Epidermal melanocyte (primary cell): Measurements from ENCODE around the gene NCR3LG1.

ENCODE experiments used
- DNase-seq: peaks from one replicate; pipeline ENCODE4 v3.0.0; 2011; ENCODE audit warnings: low spot score; ENCODE audit not compliant: insufficient read length

Gene NCR3LG1

GRCh38 chr11:17393472-17393871, 41.9 kb downstream of the NCR3LG1 start:
- no peak for DNase-seq

DNA sequence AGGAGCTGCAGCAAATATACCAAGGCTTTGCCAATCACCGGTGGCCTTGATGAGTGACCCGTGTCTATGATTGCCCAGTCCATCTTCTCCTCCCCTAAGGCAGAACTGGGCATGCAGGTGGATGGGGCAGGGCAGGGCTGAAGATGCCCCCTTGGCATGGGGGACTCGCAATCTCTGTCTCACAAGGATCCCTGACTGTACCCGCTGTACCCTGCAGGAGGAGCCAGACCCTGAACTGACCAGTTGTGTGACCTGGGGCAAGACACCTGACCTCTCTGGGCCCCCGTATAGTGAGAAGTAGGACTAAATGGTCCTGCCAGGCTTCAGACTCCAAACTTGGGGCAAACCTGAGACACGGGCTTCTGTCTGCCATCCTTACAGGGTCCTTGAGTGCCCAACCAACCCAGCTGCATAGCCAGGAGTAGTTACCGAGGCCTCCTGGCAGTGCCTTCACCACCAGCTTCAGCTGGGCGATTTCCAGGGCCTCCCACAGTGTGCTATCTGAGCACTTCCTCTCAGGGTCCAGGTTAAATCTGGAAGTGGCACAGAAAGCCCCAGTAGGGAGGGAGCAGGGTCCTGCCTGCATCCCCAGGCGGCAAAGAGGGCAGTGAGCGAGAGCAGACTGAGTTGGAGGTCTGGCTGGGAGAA, 43.3 kb downstream of the NCR3LG1 start:
- DNase-seq, result no peak

DNA sequence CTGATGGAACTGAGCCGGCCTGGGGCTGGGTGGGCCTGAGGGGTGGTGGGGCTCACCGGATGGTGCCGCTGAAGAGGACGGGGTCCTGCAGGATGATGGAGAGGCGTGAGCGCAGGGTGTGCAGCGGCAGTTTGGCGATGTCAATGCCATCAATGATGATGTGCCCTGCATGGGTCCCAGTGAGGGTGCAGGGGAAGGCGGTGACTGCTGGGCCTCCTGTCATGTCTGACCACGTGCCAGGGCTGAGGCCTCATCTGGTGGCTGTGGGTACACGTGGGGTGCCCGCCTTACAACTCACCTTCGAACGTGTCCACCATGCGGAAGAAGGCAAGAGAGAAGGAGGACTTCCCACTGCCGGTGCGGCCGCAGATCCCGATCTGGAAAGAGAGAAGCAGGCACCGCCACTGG, 44.0 kb downstream of the NCR3LG1 start:
- no peak for DNase-seq

DNA sequence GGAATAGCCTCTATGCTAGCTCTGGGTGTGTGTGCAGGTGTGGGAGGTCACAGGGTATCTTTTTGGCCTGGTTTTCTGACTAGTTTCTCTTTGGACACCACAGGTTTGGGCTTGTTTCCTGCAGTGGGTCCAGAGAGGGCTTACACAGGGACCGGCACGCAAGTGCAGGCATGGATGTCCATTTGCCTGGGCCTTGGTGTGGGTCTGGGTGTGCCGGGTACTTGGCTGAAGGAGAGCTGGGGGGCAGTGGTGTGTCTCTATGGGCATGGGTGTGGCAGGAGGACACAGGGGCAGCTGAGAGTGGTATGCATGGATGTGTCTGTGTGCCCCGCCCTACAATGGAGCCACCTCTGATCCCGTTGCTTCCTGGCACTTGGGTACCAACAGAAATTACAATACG, 44.4 kb downstream of the NCR3LG1 start:
- no peak for DNase-seq

- no peak for DNase-seq
Measured at GRCh38 chr11:17396598-17397310, 45.2 kb downstream of the NCR3LG1 start.

DNA sequence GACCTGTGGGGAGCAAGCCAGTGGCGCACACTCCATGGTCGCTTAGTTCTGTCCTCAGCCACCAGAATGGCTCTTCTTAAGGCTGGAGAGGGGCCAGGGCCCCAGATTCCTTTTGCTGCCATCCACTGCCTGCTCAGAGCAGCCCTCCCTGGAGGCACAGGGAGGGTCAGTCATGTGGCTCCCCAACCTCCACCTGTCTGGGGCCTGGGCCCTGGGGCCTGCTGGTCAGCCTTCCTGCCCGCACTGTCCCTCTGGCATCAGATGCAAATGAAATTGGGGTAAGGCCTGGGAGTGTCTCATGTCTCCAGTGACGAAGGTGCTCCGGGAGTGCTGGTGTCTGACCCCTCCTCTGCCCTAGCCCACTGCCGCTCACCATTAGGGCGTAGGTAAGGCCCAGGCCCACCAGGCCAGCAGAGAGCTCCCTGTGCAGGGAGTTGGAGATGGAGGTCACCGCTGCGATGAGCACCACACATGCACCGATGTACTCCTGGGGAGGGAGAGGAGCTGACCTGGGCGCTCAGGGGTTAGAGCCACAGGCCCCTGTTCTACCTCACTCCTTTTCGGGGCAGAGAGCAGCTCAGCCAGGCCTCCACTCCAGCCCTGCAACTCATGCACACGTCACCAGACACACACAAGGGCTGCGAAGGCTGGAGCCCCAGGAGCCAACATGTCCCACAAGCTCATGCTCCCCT, 45.9 kb downstream of the NCR3LG1 start:
- no peak for DNase-seq

DNA sequence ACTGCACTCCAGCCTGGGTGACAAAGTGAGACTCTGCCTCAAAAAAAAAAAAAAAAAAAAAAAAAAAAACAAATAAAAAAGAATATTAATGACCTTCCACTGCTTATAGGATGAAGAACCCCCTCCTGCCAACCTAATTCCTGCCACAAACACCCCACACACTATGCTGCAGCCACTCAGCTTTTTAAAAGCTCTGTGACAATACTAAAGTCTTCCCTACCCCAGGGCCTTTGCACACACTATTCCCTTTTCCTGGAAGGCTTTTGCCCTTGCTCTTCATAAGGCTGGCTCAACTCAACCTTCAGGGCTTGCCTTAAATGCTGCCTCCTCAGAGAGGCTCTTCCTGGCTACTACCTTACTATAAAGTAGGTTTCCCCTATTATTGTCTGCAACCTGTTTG, 47.6 kb downstream of the NCR3LG1 start:
- no peak for DNase-seq

- DNase-seq, result no peak
Measured at GRCh38 chr11:17400048-17400775, 48.6 kb downstream of the NCR3LG1 start.

- DNase-seq, result no peak
Measured at GRCh38 chr11:17401316-17401715, 49.7 kb downstream of the NCR3LG1 start.

GRCh38 chr11:17401841-17402240, 50.2 kb downstream of the NCR3LG1 start:
- DNase-seq, result no peak

DNA sequence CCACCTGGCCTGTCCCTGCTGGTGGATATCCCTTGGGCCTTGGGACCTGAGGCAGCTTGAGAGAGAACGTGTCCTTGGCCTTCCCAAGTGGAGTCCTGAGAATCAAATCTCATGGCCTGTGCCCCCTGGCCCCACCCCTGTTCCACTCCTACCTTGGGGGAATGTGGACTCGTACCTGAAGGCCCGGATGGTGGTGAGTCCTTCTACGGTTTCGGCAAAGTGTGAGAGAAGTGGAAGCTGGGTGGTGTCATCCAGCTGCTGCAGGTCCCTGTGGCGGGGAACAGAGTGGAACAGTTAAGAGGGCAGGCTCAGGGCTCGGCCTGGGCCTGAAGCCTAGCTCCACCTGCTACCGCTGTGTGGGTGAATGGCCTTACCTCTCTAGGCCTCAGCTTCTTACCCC, 50.9 kb downstream of the NCR3LG1 start:
- no peak for DNase-seq

DNA sequence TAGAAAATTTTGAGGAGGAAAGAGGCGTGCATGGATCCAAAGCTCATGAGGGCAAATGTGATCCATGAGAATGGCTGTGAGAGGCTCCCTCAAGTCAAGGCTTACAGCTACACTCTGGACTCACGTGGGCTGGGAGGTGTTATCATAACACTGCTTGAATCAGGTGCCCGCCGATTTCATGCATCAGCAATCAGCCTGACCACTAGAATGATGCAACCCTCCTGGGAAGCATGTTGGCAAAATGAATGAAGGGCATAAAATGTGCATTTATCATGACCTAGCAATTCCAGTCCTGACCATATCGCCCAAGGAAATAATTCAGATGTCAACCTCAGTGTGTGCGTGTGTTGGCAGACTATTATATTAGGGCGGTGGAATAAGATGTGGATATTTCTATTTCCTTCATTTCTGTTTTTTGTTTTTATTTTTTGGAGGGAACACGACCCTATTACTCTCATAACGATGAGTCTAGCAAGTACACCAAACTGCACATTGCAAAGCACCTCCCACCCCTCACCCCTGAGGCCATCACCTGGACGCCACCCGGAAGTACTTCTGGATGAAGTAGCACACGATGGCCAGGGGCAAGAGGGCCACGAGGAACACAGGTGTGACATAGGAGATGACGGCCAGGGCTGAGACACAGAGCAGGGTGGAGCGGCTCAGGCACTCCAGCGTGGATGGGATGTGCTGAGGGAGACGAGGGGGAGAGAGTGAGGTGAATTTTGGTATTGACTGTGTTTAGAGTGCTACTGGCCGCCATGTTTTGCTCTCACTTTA, 52.6 kb downstream of the NCR3LG1 start:
- no peak for DNase-seq

DNA sequence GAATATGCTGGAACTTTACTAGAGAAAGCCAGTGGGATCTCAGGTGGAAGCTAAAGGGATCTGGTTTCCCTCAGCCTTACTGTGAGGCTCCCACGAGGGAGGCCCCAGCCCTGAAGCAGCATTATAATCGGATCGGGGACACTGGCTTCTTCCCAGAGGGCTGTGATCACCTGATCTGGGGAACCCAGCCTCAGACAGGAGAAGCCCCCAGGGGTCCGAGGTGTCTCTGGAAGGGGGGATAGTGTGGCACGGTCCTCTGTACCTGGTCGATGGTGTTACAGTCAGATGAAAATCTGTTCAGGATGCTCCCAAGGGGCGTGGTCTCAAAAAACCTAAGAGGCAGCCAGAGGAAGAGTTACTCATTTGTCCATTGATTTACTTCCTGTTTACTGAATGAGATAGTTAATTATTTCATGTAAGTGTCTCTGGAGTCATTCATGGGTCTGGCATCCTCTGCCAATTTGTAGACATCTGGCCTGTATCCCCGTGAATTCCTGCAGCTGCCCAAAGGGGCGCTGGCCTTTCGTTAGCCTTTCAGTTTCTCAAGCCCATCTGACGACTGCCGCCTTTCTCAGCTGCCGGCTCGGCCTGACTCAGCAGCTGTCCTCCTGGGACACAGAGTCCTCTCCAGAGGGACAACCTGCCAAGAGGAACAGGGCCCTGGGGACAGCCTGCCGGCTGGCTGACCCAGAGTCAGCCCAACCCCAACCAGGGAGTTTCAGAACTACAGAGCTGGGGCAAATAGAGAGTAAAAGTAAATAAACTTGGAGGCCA, 53.8 kb downstream of the NCR3LG1 start:
- no peak for DNase-seq

DNA sequence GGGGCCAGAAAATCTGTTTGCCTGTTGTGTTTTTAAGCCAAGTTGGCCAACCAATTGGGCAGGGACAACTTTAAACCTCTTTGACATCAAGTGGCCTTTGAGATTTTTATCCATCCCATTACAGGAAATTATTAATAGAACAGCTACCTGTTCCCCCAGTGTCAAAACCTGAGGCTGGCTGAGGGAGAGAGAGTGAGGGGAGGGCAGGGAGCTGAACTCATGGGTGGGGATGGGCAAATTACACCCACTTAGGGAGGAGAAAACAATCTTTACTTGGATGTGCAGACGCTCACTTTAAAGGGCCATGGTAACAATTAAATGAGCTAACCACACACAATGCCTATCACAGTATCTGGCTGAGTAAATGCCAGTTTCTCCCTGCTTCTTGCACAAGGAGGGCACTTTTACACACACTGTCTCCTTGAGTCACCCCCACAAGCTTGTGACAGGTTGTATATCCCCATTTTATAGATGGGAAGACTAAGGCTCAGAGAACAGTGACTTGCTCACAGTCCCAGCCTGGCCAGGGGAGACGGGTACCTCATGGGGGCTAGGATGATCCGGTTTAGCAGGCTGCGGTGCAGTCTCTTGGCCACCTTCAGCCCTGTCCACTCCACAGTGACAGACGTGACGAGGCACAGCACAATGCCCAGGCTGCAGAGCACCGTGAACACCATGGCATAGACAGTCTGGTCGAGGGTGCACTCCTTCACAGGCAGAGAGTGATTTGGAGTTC, 54.6 kb downstream of the NCR3LG1 start:
- DNase-seq, result no peak

- DNase-seq, result no peak
Measured at GRCh38 chr11:17406818-17407149, 55.2 kb downstream of the NCR3LG1 start.

GRCh38 chr11:17407575-17407974, 56.0 kb downstream of the NCR3LG1 start:
- no peak for DNase-seq

- no peak for DNase-seq
Measured at GRCh38 chr11:17408026-17408425, 56.4 kb downstream of the NCR3LG1 start.

DNA sequence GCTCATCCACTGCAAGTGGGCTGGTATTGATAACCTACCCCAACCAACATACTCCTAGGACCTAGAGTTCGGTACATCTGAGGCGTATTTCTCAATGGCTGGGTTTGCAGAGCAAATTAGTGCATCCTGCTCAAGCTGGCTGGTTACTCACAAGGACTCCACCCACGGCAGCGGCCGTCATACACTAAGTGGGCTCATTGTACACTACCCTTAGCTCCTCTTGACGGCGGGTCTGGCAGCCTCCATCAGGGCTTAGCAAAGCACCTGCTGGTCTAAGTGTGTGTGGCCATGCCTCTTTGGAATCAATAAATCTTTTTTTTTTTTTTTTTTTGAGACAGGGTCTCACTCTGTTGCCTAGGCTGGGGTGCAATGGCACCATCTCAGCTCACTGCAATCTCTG, 57.0 kb downstream of the NCR3LG1 start:
- no peak for DNase-seq

- DNase-seq, result no peak
Measured at GRCh38 chr11:17410606-17411379, 59.2 kb downstream of the NCR3LG1 start.
